ENCODE results near the gene CCR1. TPM values are rescaled to one million over a fixed set of nuclear protein-coding genes. Genes with fewer than 3 reads are reported as not detected.

CCR1 gene
- total and polyA plus RNA-seq, 8 donors = 5.2 to 84.5 (median 7.9) TPM

GRCh38 chr3:46235425-46235824 lies 27.3 kb upstream of the CCR1 start:
- H3K4me1 ChIP-seq = peaks cover 0 to 12% of the 10 kb centered on the region in 2 donors
- no peaks in the 10 kb centered on the region for H3K36me3 ChIP-seq
- TF ChIP-seq, protein P1, sequence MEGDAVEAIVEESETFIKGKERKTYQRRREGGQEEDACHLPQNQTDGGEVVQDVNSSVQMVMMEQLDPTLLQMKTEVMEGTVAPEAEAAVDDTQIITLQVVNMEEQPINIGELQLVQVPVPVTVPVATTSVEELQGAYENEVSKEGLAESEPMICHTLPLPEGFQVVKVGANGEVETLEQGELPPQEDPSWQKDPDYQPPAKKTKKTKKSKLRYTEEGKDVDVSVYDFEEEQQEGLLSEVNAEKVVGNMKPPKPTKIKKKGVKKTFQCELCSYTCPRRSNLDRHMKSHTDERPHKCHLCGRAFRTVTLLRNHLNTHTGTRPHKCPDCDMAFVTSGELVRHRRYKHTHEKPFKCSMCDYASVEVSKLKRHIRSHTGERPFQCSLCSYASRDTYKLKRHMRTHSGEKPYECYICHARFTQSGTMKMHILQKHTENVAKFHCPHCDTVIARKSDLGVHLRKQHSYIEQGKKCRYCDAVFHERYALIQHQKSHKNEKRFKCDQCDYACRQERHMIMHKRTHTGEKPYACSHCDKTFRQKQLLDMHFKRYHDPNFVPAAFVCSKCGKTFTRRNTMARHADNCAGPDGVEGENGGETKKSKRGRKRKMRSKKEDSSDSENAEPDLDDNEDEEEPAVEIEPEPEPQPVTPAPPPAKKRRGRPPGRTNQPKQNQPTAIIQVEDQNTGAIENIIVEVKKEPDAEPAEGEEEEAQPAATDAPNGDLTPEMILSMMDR (IDR thresholded peaks at IDR 0.05) = no peak
- intact Hi-C loops (cut with DNase I) = no loop called here
- no peak overlapping the region for H3K4me3 ChIP-seq
- no peaks in the 10 kb centered on the region for H3K27me3 ChIP-seq
- no peak for ATAC-seq
- no peak overlapping the region for H3K27ac ChIP-seq
- H3K9me3 ChIP-seq = no peaks in the 10 kb centered on the region
- no peak for DNase-seq

DNA sequence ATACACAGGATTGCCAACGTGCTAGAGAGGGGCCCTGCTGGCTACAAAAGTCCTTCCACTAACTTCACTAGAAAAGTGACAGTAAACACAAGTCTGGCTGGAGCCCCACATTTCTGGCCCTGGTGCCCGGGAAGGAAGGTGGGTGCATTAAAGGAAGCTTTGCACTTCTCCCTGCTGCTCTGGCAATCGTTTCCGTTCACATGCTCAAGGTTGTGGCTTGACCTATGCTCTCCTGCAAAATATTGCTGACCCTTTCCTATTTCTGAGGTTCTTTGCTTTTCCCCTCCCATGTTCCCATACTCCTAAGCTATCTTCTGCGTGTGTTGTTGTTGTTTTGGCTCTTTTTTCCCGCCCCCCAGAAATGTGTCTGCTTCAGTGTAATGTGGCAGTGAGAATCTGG lies 25.1 kb upstream of the CCR1 start:
- Histone ChIP-seq H3K27ac (no peak overlapping the region), H3K4me1 (peaks cover 0 to 16% of the 10 kb centered on the region in 2 donors), H3K36me3 (no peaks in the 10 kb centered on the region), H3K27me3 (no peaks in the 10 kb centered on the region), H3K9me3 (no peaks in the 10 kb centered on the region), H3K4me3 (no peak overlapping the region)
- ATAC-seq (no peak), DNase-seq (no peak)
- intact Hi-C loops (cut with DNase I) = no loop called here
- TF ChIP-seq, protein P1 (IDR thresholded peaks at IDR 0.05) = no peak

DNA sequence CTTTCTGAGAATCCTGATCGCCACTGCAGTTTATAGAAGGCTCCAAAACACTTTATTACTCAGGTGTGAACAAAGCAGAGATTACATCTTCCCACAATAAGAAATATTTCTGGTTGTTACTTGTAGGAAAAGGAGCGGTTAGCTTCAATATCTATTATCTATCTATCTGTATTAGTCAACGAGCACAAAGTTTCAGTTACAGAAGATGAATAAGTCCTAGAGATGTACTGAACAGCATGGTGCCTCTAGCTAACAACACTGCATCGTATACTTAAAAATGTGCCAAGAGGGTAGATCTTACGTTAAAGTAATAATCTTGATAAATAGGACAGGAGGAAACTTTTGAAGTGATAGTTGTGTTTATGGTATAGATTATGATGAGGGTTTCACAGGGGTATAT lies 23.2 kb upstream of the CCR1 start:
- peaks cover 0 to 5% of the 10 kb centered on the region in 2 donors for H3K9me3 ChIP-seq
- H3K4me3 ChIP-seq = no peak overlapping the region

GRCh38 chr3:46228260-46229242 lies 20.4 kb upstream of the CCR1 start:
- no peak overlapping the region for H3K27ac ChIP-seq
- H3K36me3 ChIP-seq = no peaks in the 10 kb centered on the region
- ATAC-seq (peak; percentile 40), DNase-seq (no peak)
- TF ChIP-seq, protein P1 (IDR thresholded peaks at IDR 0.05) = no peak
- no peaks in the 10 kb centered on the region for H3K27me3 ChIP-seq
- intact Hi-C loops (cut with DNase I) = no loop called here
- H3K4me3 ChIP-seq = no peak overlapping the region
- H3K4me1 ChIP-seq = peaks cover 0 to 22% of the 10 kb centered on the region in 2 donors
- peaks cover 0 to 7% of the 10 kb centered on the region in 2 donors for H3K9me3 ChIP-seq

More for the DNA sequence above, 23.2 kb upstream of the CCR1 start:
- TF ChIP-seq, protein P1 (IDR thresholded peaks at IDR 0.05) = no peak
- intact Hi-C loops (cut with DNase I) = no loop called here
- H3K4me1 ChIP-seq = peaks cover 0 to 23% of the 10 kb centered on the region in 2 donors
- no peak for ATAC-seq
- no peak overlapping the region for H3K27ac ChIP-seq
- DNase-seq = no peak
- H3K27me3 ChIP-seq = no peaks in the 10 kb centered on the region
- no peaks in the 10 kb centered on the region for H3K36me3 ChIP-seq

DNA sequence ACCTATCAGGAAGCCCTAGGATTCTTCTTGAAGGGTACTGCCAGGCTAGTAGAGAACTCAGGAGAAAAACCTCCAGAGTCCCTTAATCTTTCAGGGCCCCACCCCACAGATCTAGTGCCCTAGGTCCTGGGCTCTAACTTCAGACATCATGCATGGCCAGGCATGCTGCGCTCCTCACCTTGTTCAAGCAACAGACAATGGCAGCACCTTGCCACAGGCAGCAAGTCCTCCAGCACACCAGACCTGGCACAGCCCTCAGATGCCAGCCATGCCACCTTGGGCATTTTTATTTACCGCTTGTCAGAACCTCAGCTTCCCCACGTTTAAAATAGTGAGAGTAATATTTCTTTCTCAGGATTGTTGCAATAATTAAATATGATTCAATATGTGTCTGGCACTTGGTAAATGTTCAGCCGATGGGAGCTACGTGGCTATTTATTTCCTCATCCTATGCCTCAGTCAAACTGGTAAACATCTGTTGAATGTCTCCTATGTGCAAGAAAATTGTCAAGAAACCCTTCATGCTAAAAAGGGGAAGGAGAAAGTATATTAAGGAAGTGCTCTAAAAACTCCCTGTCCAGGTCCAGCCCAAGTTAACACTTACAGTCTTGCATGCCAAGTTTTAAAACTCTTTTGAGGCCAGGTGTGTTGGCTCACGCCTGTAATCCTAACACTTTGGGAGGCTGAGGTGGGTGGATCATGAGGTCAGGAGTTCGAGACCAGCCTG lies 14.5 kb upstream of the CCR1 start:
- Histone ChIP-seq H3K4me1 (peaks cover 0 to 30% of the 10 kb centered on the region in 2 donors), H3K9me3 (peaks cover 0 to 7% of the 10 kb centered on the region in 2 donors), H3K27me3 (no peaks in the 10 kb centered on the region), H3K4me3 (no peak overlapping the region), H3K27ac (peak overlapping the region in 1 of 2 donors; percentile 76), H3K36me3 (no peaks in the 10 kb centered on the region)
- DNase-seq = no peak
- peak; percentile 68 for ATAC-seq
- intact Hi-C loops (cut with DNase I) = no loop called here
- TF ChIP-seq, protein P1 (IDR thresholded peaks at IDR 0.05) = no peak

Data from left lung (tissue), 10 donors.